ENCODE results near the gene TFF3.

TFF3 gene

GRCh38 chr21:42289926-42290325 is 25.3 kb downstream of the TFF3 start:
- DNase-seq (ENCODE audit: low read depth in 2 of 2), result no peak

GRCh38 chr21:42288962-42289361 is 26.2 kb downstream of the TFF3 start:
- no peak for DNase-seq (ENCODE audit: low read depth in 2 of 2)

DNA sequence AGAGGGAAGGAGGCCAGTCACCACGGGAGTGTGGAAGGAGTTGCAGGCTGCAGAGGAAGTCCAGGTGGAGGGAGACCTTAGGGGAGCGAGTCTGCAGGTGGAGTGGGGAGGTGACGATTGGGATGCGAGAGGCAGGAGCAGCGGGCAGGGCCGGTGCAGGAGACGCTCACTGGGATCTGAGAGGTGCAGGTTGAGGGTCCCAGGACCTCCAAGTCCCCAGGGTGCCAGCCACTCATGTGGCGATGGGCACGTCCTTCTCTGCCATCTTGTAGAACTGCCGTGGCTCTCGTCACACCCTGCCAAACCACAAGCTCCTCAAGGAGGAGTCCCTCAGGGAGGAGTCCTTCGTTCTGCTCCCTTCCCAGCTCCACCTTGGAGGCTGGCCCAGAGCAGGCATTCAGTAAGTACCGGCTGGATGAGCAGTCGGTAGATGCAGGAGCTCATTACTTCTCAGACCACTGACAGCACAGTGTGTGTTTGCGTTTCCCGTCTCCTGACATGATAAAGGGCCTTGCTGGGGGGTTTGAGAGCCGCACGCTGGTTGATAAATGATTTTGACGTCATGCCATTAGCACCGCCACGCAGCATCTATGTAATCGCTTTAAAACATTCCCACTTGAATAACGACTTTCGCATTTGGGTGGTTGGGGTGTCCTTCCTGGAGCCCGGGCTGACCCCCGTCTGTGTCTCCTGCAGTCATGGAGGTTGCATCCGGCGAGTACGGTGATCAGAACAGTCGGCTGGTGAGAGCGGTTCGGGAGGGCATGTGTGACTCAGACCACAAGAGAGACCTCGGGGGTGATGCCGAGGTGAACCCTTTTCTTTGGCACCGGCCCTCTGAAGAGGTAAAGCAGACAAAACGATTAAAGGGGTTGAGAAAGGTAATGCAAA is 27.8 kb downstream of the TFF3 start:
- DNase-seq (ENCODE audit: low read depth in 2 of 2), result no peak

GRCh38 chr21:42286416-42286815 is 28.8 kb downstream of the TFF3 start:
- no peak for DNase-seq (ENCODE audit: low read depth in 2 of 2)

- DNase-seq (ENCODE audit: low read depth in 2 of 2), result no peak
These were observed 29.5 kb downstream of the TFF3 start for GRCh38 chr21:42285569-42286245.

DNA sequence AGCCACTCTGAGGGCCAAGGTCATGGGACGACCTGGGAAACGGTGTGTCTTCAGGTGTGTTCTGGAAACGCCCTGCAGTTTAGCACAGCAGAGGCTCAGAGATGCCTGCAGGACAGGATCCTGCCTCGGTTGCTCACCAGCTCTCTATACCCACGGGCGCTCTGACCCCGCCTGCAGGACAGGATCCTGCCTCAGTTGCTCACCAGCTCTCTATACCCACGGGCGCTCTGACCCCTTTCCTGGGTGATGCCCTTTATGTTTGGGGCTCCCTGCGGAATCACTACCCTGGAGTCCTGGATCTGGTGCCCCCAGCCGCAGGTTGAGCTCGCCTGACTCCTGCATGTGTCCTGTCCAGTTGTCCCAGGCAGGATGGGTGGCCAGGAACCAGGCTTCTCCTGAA is 32.5 kb downstream of the TFF3 start:
- no peak for DNase-seq (ENCODE audit: low read depth in 2 of 2)

DNA sequence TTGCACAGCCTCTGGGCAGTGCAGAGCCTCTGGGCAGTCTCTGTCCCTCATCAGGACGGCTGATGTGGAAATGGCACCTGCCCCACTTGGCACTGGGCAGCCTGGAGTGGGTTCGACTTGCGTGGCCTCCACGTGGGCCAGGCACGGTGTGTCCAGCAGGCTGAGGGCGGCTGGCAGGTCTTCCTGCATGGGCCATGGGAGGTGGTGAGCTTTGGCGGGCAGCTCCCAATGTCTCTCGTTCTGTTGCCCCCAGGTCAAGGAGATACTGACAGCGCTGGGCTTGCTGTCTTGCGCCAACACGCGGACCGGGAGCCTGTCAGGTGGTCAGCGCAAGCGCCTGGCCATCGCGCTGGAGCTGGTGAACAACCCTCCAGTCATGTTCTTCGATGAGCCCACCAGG is 33.2 kb downstream of the TFF3 start:
- DNase-seq (ENCODE audit: low read depth in 2 of 2), result no peak

DNA sequence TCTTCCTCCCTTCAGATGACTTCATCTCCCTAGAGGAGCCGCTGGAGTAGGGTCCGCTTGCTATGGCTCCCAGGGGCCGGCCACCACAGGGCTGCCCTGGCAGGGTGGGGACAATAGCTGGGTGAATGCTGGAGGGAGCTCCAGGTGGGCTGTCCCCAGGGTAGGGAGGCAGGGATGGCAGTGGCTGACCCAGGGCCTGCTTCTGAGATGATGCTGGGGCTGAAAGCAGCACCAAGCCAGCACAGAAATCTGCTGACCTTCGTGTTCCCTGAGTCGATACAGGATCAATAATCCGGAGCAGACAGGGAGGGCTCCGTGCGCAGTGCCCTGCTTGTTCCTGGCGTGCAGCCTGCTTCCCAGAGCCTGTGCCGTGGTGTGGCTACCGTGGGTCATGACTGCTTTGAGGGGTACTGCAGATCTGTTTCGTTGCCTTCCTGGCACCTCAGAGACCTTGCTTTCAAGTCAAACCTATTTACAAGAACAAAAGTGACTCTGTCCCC is 34.0 kb downstream of the TFF3 start:
- DNase-seq (ENCODE audit: low read depth in 2 of 2), result no peak

DNA sequence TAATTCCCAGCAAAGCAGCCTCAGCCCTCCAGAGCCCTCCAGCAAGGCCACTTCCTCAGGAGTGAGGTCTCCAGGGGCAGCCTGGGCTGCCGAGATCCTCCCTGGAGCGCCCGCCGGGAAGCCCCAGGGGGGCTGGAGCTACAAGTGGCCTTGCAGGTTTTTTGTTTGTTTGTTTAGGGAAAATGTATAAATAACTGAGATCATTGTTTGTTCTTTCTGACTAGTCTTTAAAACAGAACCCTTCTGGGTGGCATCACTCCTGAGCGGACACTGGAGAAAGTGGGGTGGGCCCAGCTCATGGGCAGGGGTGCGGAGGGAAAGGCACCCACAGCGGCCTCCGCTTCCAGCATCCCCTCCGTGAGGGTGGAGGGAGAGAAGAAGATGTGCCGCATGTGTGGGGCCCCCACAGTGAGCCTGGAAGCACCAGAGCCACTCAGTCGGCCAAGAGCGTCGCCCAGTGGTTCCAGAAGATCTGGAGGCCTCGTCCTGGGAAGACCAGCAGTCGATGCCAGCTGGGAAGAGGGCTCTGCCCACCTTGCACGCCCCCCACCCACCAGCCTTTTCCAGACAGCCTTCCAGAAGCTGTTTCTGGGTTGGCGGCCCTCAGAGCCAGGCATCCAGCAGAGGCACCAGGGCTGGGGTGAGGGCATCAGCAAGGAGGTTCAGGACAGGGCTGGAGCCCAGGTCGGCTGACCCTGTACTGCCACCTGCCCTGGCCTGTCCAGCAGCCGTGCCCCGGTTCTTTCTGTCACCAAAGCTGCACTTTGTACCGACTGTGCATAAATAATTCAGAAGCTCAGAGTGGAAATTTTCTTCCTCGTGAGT is 34.6 kb downstream of the TFF3 start:
- DNase-seq (ENCODE audit: low read depth in 2 of 2), result no peak

DNA sequence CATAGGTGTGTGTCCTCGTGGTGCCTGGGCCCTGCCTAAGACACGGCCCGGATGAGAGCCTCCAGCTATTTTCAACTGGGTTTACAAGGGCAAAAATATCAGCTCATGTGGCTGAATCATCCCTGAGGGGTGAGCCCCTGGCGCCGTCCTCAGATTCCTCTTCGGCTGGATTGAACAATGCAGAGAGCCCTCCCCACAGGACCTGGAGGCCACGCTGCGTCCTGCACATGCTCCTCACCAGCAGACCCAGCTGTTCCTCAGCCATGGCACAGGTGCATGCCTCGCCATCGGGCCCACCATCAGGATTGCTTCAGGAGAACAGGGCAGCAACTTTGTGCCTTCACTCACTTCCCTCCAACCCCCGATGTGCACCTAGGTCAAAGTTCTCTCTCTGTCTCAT is 35.3 kb downstream of the TFF3 start:
- DNase-seq (ENCODE audit: low read depth in 2 of 2), result no peak

- DNase-seq (ENCODE audit: low read depth in 2 of 2), result no peak
These were observed 35.8 kb downstream of the TFF3 start for GRCh38 chr21:42279341-42279871.

GRCh38 chr21:42278451-42279149 is 36.6 kb downstream of the TFF3 start:
- no peak for DNase-seq (ENCODE audit: low read depth in 2 of 2)

DNA sequence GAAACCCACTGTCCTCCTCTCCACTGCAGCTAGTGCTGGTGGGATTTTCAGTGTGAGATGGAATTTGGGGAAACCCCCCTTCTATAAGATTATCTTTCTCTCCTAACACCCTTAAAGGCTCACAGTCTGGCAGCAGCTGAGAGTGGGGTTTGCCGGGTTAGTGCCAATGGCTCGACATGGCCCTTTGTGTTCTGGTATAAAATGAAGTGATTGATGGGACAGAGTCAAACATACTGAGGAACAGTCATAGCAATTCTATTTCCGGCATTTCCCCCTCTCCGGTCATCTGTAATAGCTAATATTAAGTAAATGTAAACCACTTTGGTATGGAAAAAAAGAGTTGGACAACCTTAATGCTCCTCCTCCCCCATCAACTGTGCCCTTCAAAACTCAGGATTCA is 37.6 kb downstream of the TFF3 start:
- no peak for DNase-seq (ENCODE audit: low read depth in 2 of 2)

GRCh38 chr21:42276526-42277154 is 38.6 kb downstream of the TFF3 start:
- no peak for DNase-seq (ENCODE audit: low read depth in 2 of 2)

GRCh38 chr21:42276076-42276475 is 39.1 kb downstream of the TFF3 start:
- no peak for DNase-seq (ENCODE audit: low read depth in 2 of 2)

DNA sequence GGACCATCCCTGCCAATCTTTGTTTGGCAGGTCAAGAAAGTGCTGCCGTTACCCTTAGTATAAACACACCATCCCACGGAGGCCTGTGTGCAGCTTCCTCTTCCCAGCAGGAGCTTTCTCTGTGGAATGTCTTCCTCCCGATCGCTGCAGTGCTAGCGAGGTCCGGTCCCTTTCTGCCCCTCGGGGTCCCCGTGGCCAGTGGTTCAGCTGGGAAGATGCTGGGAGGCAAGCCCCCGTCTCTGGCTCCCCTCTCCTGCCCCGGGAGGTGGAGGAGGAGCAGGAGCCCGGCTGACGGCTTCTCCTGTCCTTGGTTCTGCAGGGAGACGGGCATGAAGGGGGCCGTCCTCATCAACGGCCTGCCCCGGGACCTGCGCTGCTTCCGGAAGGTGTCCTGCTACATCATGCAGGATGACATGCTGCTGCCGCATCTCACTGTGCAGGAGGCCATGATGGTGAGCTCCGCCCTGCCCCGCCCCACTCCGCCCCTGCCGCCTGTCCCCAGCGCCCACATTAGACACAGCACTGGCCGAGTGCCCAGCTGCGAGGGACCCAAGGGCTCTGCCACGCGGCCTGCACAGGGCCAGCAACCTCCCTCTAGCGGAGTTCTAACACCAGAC is 42.1 kb downstream of the TFF3 start:
- no peak for DNase-seq (ENCODE audit: low read depth in 2 of 2)

GRCh38 chr21:42272109-42272962 is 42.9 kb downstream of the TFF3 start:
- no peak for DNase-seq (ENCODE audit: low read depth in 2 of 2)

- no peak for DNase-seq (ENCODE audit: low read depth in 2 of 2)
These were observed 44.1 kb downstream of the TFF3 start for GRCh38 chr21:42271065-42271464.

GRCh38 chr21:42269386-42269785 is 45.8 kb downstream of the TFF3 start:
- no peak for DNase-seq (ENCODE audit: low read depth in 2 of 2)

All from activated CD8-positive, alpha-beta memory T cell treated with anti-CD3 and anti-CD28 coated beads for 4 hours (primary cell).